Sigmoid colon (tissue), 7 donors: ENCODE measurements around the gene POU2F3. TPM values are rescaled to one million over a fixed set of nuclear protein-coding genes. Genes with fewer than 3 reads are reported as not detected.
"Not testable (repeated sequence)": the region's sequence is repeated elsewhere in the genome, so short reads cannot be mapped to it uniquely, and the experiment has no call there.

Experiments
- DNase-seq: peaks from one replicate; pipeline ENCODE4 v3.0.0-alpha.2; 2019
- H3K27ac ChIP-seq, 4 donors: fragments of 200-600 bp; sonication (generic); one replicate each; pipeline ENCODE4 v1.5.1; 2016 to 2019; ENCODE audit warnings: mild to moderate bottlenecking in 1 of 4
- H3K27me3 ChIP-seq, 3 donors: fragments of 200-600 bp; sonication (generic); one replicate each; pipeline ENCODE4 v1.5.1; 2019; ENCODE audit warnings: mild to moderate bottlenecking in 1 of 3
- H3K36me3 ChIP-seq, 4 donors: fragments of 200-600 bp; sonication (generic); one replicate each; pipeline ENCODE4 v1.5.1; 2016 to 2019
- H3K4me1 ChIP-seq, 4 donors: fragments of 200-600 bp; sonication (generic); one replicate each; pipeline ENCODE4 v1.5.1; 2017 to 2019
- H3K4me3 ChIP-seq, 4 donors: fragments of 200-600 bp; sonication (generic); one replicate each; pipeline ENCODE4 v1.5.1; 2017 to 2019; ENCODE audit warnings: mild to moderate bottlenecking in 2 of 4, moderate library complexity in 1 of 4
- H3K9me3 ChIP-seq, 4 donors: fragments of 200-600 bp in 3 of 4; sonication (generic) in 3 of 4; one replicate each; pipeline versions ENCODE4 v1.5.1 to v1.6.1; 2013 to 2019
- EP300 ChIP-seq, 4 donors: sonication (generic); formaldehyde crosslinking; IDR thresholded peaks; one replicate each; pipeline ENCODE4 v1.6.1; 2017; ENCODE audit warnings: antibody characterized with exemption in 4 of 4
- POLR2A ChIP-seq, 2 donors: fragments of 450-650 bp; IDR thresholded peaks; one replicate each; pipeline ENCODE4 v1.6.1; 2016; ENCODE audit warnings: antibody characterized with exemption in 2 of 2, mild to moderate bottlenecking in 2 of 2, moderate library complexity in 2 of 2
- POLR2AphosphoS5 ChIP-seq, 4 donors: sonication (generic); formaldehyde crosslinking; IDR thresholded peaks; one replicate each; pipeline ENCODE4 v1.6.1; 2017; ENCODE audit warnings: antibody characterized with exemption in 4 of 4
- WGBS, 2 donors: extraction: QIAGEN DNeasy Blood & Tissue Kit; methylation state at CpG; one replicate each; pipeline ENCODE4 v1.1.7; 2013; 5-methylcytosine and 5-hydroxymethylcytosine counted together
- intact Hi-C: fragments of 100-400 bp; cut with DNase I; formaldehyde crosslinking; loops from one replicate; pipeline ENCODE4 v1.15.1; 2023
- polyA plus RNA-seq, 3 donors: library from polyadenylated mRNA; stranded (reverse); fragments of 200-250 nt; gene quantifications; one replicate each; pipeline ENCODE4 v1.2.3, GENCODE V29; 2013
- total RNA-seq, 4 donors: library from RNA; depleted of rRNA; stranded (reverse); fragments of >200 nt; gene quantifications; one replicate each; pipeline ENCODE4 v1.1.0, GENCODE V29; 2016
- TF ChIP-seq, protein P1 (sequence below), 4 experiments: fragments of 450-650 bp in 3 of 4; fragments of 200-600 bp in 1 of 4; IDR thresholded peaks; one replicate each; pipeline ENCODE4 v1.5.1; 2016 to 2019; ENCODE audit warnings: antibody characterized with exemption in 4 of 4, mild to moderate bottlenecking in 3 of 4, moderate library complexity in 2 of 4
- donor health status: healthy with polysubstance abuse.
- donor health status: Bipolar disorder and iron deficiency.
- donor health status: healthy.

POU2F3 gene
- total and polyA plus RNA-seq, 7 donors = 0.92 to 1.8 (median 1.3) TPM; not detected in 4

DNA sequence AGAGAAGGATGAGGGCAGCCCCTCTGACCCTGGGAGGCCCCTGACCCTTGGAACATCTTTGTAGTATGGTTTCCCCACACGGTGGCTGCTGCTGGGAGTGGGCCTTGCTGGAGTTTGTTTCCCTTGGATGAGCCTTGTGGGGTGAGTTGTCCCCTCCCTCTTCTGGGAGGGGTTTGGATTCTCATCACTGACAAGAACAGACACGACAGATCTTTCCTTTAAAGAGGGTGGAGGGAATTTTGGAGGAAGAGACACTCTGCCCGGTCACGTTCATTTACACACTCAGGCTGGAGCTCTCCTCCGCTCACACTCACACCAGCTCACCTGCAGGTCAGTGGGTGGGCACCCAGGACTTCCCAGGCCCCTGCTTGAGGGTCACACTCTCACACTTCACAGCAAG, 31.7 kb downstream of the POU2F3 start:
- H3K36me3 ChIP-seq = no peaks in the 10 kb centered on the region
- H3K9me3 ChIP-seq = no peaks in the 10 kb centered on the region
- peaks cover 3 to 6% (median 3%) of the 10 kb centered on the region in 3 donors for H3K27me3 ChIP-seq
- TF ChIP-seq POLR2AphosphoS5 (IDR thresholded peaks at IDR 0.05) = no peak
- TF ChIP-seq EP300 (IDR thresholded peaks at IDR 0.05) = no peak
- TF ChIP-seq, protein P1, sequence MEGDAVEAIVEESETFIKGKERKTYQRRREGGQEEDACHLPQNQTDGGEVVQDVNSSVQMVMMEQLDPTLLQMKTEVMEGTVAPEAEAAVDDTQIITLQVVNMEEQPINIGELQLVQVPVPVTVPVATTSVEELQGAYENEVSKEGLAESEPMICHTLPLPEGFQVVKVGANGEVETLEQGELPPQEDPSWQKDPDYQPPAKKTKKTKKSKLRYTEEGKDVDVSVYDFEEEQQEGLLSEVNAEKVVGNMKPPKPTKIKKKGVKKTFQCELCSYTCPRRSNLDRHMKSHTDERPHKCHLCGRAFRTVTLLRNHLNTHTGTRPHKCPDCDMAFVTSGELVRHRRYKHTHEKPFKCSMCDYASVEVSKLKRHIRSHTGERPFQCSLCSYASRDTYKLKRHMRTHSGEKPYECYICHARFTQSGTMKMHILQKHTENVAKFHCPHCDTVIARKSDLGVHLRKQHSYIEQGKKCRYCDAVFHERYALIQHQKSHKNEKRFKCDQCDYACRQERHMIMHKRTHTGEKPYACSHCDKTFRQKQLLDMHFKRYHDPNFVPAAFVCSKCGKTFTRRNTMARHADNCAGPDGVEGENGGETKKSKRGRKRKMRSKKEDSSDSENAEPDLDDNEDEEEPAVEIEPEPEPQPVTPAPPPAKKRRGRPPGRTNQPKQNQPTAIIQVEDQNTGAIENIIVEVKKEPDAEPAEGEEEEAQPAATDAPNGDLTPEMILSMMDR (IDR thresholded peaks at IDR 0.05) = no peak
- no peak for TF ChIP-seq POLR2A (IDR thresholded peaks at IDR 0.05)
- DNase-seq = no peak
- 85 to 92% methylated on average over 5 of the region's 5 CpGs for WGBS, 2 donors
- no peaks in the 10 kb centered on the region for H3K4me1 ChIP-seq
- H3K4me3 ChIP-seq = no peak overlapping the region
- H3K27ac ChIP-seq = no peak overlapping the region
- intact Hi-C loops = no loop called here

DNA sequence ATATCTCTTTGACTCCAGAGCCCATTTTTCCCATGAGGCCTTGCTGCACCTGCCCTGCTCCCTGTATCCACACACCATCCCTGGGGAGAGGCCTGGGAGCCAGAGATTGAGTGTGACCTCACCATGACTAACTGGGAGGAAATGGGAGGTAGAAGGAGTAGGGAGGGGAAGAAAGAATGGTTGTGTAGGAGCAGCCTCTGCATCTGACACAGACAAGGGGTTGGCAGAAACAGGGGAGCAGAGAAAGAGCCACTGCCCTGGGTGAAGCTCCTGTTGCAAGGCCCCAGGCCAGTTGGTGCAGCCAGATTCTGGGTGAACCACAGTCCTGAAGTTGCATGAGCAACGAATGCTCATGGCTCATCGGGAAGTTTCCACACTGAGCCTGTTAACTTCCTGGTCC, 32.4 kb downstream of the POU2F3 start:
- no peak overlapping the region for H3K27ac ChIP-seq
- WGBS, 2 donors = 92 to 96% methylated on average over 2 of the region's 2 CpGs
- intact Hi-C loops = no loop called here
- DNase-seq = no peak
- peaks cover 0 to 4% (median 3%) of the 10 kb centered on the region in 3 donors for H3K27me3 ChIP-seq
- TF ChIP-seq EP300 (IDR thresholded peaks at IDR 0.05) (no peak), POLR2A (IDR thresholded peaks at IDR 0.05) (no peak), POLR2AphosphoS5 (IDR thresholded peaks at IDR 0.05) (no peak)
- TF ChIP-seq, protein P1 (IDR thresholded peaks at IDR 0.05) = no peak
- no peak overlapping the region for H3K4me3 ChIP-seq
- no peaks in the 10 kb centered on the region for H3K4me1 ChIP-seq
- no peaks in the 10 kb centered on the region for H3K36me3 ChIP-seq
- H3K9me3 ChIP-seq = no peaks in the 10 kb centered on the region

DNA sequence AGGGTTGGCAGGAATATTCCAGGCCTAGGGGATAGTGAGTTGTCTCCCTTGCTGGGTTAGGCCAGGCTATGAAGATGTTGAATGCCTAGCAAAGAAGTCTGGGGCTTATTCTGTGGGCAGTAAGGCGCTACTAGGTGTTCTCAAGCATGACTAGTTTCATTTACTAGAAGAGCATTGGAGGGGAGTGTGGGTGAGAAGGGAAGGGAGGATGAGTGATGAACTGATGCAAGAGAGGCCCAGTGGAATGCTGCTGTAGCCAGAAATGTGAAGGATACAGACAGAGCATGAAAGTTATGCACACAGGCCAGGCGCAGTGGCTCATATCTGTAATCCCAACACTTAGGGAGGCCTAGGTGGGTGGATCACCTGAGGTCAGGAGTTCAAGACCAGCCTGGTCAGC, 33.5 kb downstream of the POU2F3 start:
- no peak overlapping the region for H3K4me3 ChIP-seq
- no peaks in the 10 kb centered on the region for H3K9me3 ChIP-seq
- intact Hi-C loops = no loop called here
- H3K27ac ChIP-seq = no peak overlapping the region
- 92 to 94% methylated on average over 2 of the region's 2 CpGs for WGBS, 2 donors
- TF ChIP-seq EP300 (IDR thresholded peaks at IDR 0.05) (no peak), POLR2AphosphoS5 (IDR thresholded peaks at IDR 0.05) (no peak), POLR2A (IDR thresholded peaks at IDR 0.05) (no peak)
- TF ChIP-seq, protein P1 (IDR thresholded peaks at IDR 0.05) = no peak
- no peaks in the 10 kb centered on the region for H3K4me1 ChIP-seq
- no peak for DNase-seq
- H3K36me3 ChIP-seq = no peaks in the 10 kb centered on the region
- peaks cover 0 to 3% (median 0%) of the 10 kb centered on the region in 3 donors for H3K27me3 ChIP-seq

DNA sequence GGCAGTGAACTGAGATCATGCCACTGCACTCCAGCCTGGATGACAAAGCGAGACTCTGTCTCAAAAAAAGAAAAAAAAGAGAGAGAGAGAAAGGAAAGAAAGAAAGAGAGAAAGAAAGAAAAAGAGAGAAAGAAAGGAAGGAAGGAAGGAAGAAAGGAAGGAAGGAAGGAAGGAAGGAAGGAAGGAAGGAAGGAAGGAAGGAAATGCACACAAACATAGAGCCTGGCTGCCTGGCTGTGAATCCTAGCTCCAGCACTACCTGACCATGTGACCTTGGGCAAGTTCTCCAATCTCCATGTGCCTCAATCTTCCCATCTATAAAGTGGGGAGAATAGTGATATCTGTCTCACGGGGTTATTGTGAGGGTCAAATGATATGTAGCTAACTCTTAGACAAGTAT, 34.0 kb downstream of the POU2F3 start:
- H3K4me1 ChIP-seq, H3K36me3 ChIP-seq, H3K27me3 ChIP-seq, intact Hi-C loops, H3K27ac ChIP-seq, H3K4me3 ChIP-seq, H3K9me3 ChIP-seq, DNase-seq: not testable (repeated sequence)
- 94 to 98% methylated on average over 2 of the region's 2 CpGs for WGBS, 2 donors

DNA sequence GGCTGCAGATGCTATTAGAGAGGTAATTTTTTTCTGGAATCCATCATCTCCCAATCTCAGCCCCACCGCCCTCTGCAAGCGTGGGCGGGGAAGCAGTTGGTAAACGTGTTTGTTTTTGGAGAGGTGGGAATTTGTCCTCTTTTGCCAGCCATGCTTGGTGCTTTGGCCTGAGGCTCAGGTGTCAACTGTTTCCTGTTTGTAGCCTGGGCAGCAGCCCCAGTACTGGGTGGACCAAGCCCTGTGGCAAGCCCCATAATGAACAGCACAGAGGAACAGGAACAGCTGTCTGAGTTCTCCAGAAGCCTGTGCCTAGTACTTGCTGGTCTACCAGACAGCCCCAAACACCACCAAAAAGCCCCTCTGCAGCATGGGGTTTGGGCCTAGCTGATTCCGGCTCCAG, 39.6 kb downstream of the POU2F3 start:
- WGBS, 2 donors = 75 to 89% methylated on average over 5 of the region's 5 CpGs
- intact Hi-C loops = no loop called here

DNA sequence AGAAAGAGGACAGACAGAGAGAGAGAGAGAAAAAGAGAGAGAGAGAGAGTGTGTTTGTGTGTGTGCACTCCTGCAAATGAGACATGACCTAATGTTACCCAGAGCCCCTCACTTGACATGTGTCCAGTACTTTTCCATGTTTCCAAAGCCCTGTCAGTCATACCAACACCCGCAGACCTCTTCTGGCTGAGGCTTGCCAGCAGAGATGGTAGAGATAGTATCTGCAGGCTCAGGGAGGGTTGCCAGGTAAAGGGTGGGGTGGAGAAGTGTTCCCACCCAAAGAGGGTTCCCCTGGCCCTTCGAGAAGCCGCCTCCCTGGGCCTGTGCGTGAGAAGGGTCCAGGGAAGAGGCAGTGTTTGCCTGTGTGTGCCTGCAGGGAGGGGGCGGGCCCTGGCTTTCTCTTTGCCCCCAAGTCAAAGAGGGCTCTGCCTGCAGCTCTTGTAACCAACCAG, 40.7 kb downstream of the POU2F3 start:
- Histone ChIP-seq H3K4me3 (no peak overlapping the region), H3K9me3 (no peaks in the 10 kb centered on the region), H3K36me3 (no peaks in the 10 kb centered on the region), H3K4me1 (peaks cover 0 to 8% (median 3%) of the 10 kb centered on the region in 4 donors), H3K27ac (no peak overlapping the region), H3K27me3 (no peaks in the 10 kb centered on the region)
- DNase-seq = no peak
- TF ChIP-seq POLR2AphosphoS5 (IDR thresholded peaks at IDR 0.05) (no peak), POLR2A (IDR thresholded peaks at IDR 0.05) (no peak), EP300 (IDR thresholded peaks at IDR 0.05) (no peak)
- TF ChIP-seq, protein P1 (IDR thresholded peaks at IDR 0.05) = no peak
- 66 to 79% methylated on average over 5 of the region's 5 CpGs for WGBS, 2 donors
- intact Hi-C loops = no loop called here

More for the DNA sequence above, 39.6 kb downstream of the POU2F3 start:
- H3K9me3 ChIP-seq = no peaks in the 10 kb centered on the region
- H3K27me3 ChIP-seq = no peaks in the 10 kb centered on the region
- H3K27ac ChIP-seq = no peak overlapping the region
- H3K36me3 ChIP-seq = no peaks in the 10 kb centered on the region
- TF ChIP-seq POLR2AphosphoS5 (IDR thresholded peaks at IDR 0.05) = no peak
- no peak for TF ChIP-seq POLR2A (IDR thresholded peaks at IDR 0.05)
- DNase-seq = no peak
- H3K4me3 ChIP-seq = no peak overlapping the region
- H3K4me1 ChIP-seq = peaks cover 0 to 8% (median 3%) of the 10 kb centered on the region in 4 donors
